SK-N-MC (cell line): ENCODE measurements around the gene KATNB1.

Experiments
- EZH2 ChIP-seq: fragments of 200-600 bp; sonication (generic); IDR thresholded peaks from one replicate; pipeline ENCODE4 v1.6.1; 2017; ENCODE audit warnings: antibody characterized with exemption
- POLR2AphosphoS5 ChIP-seq: IDR thresholded peaks from 2 replicates; pipeline ENCODE4 v1.6.1; 2012; ENCODE audit warnings: mild to moderate bottlenecking, low read depth, low read length, borderline replicate concordance

GRCh38 chr16:57688987-57689761 is 46.4 kb upstream of the KATNB1 start:
- TF ChIP-seq EZH2 (no peak), POLR2AphosphoS5 (no peak)
